NK-92 treated with Interleukin-12 subunit alpha and Interleukin-12 subunit beta, amount 100 ng/mL, for 24 hours (cell line): ENCODE data around the gene ZMYND10.
A peak's percentile ranks its signal among the peaks of the same experiment; 100 is the strongest.

Experiments used
- DNase-seq: peaks from one replicate; lab custom pipeline; 2025; lab: John Stamatoyannopoulos, UW

ZMYND10 gene

DNA sequence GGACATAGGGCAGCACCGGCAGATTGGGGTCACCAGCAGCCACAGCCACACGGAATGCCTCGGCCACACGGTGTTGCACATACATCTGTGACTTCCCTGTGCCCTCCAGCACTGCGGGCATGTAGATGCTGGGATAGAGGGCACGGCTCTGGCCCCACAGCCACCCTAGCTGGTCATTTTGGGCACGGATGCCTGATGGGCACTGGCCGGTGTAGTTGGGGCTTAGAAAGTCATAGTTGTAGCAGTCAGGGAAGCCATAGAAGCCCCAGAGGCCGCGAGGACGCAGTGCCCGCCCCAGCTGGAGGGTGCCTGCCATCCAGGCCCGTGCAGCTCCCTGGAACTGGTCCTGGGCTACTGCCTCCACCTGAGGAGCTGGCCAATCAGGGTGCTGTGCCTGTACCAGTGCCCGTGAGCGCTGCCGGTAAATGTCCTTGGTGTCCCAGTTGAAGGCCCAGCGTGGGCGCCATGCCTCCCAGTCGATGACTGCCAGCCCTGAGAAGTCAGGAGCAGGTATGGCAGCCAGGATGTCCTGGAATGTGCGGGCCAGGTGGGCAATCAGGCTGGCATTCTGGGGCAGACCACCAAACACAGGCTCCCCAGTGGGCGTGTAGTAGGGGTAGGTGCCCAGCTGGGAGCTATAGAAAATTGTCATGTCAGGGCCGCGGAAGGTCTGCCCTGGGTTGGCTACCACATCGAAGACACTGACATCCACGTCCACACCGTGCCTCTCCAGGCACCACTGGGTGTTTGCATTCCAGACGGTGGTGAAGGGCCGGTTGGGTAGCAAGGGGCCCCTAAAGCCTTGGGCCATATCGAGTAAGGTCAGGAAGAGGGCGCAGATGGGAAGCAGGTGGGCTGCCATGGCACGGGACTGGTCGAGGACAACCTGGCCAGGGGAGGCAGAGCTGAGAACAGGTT is 43.2 kb downstream of the ZMYND10 start:
- DNase-seq = no peak

DNA sequence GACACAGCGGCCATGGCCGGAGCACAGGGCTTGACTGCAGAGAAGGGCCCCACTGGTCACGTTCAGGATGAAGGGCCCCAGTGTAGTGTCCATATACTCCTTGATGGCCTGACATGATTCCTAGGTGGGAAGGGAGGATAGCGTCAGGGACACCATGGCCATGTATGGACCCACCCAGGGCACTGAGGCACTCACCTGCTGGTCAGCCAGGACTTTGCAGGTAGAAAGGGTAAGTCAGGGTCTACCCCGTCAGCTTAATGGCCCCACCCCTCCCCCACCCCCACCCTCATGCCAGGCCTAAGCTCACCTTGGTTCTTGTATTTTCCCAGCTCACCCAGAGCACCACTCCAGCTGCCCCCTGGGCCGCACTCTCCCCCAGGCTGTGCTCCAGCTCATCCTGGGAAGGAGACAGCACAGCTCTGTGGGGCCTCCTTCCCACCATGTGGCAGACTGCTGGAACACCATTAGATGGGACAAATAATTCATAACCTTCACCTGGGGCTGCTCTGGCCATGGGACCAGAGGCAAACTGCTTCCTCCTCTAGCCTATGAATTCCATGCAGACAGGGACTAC is 44.8 kb downstream of the ZMYND10 start:
- DNase-seq = no peak

GRCh38 chr3:50299929-50300680 is 45.4 kb downstream of the ZMYND10 start:
- DNase-seq = no peak

DNA sequence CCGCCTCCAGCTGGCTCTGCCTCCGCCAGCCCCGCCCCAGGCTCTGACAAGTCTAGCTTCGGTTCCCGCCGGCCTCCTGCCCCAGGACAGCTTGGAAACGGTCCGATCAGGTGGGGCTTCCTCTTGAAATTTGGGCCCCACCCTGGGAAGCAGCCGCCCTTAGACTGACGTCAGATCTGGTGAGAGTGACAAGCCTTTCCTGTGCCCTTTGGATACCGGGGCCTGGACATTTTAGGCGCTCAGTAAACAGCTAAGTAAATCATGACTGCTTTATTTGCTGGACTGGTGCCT is 45.9 kb downstream of the ZMYND10 start:
- DNase-seq = no peak

DNA sequence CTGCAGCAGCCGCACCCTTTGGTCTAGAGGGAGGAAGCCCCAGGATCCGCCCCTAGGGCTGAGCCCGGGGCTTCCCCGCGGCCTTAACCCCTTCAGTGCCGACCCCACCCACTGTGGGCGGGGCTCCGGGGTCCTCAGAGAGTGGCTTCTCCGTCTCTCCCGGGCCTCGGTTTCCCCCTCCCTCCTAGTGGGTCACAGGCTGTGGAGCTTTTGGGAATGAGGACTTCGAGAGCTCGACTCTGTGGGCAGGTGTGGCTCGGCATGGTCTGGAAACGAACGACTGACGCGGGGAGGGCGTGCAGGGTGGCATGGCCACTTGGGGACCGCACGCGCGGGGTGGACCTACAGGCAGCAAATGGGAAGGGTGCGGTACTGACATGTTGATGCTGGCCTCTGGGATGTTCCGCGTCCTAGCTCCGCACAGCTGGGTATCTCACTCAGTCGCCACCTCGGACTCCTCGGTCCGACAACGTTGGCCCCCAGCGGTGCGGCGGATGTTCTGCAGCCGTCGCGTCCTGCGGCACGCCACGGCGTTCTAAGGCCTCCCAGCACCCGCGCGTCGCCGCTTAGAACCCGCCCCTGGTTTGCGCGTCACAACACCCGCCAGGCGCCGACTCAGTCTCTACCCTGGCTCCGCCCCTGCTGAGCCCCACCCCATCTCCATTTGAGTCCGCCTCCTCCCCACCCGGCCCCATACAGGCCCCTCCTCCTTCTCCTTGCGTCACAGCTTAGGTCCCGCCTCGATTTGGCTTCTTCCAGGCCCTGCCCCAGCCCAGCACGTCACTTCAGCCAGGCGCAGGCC is 46.5 kb downstream of the ZMYND10 start, which contains the start of the genes HYAL3 and NAA80:
HYAL3 (minus strand) TSS at position 570 of the 802 bp plus-strand sequence. CDS start 3,803 bp downstream, outside the sequence.
NAA80 (minus strand) TSS at position 570 of the 802 bp plus-strand sequence. CDS start 1,942 bp downstream, outside the sequence.
- peak; percentile 96 for DNase-seq

- no peak for DNase-seq
Observed at GRCh38 chr3:50297896-50298725, 47.4 kb downstream of the ZMYND10 start.

GRCh38 chr3:50297384-50297775 is 48.2 kb downstream of the ZMYND10 start:
- DNase-seq = no peak

- DNase-seq = no peak
Observed at GRCh38 chr3:50296721-50297383, 48.7 kb downstream of the ZMYND10 start.

DNA sequence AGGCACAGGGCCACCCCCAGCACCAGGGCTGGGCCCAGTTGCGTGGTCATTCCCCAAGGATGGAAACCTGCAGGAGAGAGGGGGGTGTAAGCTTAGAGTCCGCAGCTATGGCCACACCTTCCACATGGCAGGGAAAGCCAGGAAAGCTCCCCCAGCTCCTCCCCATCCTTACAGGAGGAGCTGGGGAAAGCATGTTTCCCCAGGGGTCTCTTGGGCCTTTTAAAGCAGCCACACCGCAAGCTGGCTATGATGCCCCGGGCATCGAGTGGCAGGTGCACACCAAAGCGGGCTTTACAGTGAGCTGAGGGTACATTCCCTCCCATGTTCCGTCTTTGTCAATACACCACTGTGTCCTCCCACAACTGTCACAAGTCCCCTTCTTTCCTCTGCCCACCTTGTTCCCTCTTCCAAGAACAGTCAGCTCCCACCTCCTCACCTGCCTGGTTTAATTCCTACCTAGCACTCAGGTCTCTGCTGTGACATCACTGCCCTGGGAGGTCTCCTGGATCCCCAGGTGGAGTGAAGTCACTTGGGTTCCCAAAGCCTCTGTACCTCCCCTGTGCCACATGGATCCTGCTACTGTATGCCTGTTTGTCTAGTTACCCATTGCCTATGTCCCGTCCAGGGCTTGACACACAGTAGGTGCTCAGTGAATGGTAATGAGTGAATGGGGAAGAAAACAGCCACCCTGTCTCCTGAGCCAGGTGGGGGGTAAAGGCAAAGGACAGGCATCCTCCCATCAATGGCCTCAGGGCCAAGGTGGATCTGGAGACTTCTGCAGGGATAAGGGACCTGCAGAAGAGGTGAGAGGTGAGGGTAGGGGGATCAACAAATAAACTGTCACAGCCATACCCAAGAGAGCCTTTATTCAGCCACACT is 49.7 kb downstream of the ZMYND10 start:
- DNase-seq = no peak

DNA sequence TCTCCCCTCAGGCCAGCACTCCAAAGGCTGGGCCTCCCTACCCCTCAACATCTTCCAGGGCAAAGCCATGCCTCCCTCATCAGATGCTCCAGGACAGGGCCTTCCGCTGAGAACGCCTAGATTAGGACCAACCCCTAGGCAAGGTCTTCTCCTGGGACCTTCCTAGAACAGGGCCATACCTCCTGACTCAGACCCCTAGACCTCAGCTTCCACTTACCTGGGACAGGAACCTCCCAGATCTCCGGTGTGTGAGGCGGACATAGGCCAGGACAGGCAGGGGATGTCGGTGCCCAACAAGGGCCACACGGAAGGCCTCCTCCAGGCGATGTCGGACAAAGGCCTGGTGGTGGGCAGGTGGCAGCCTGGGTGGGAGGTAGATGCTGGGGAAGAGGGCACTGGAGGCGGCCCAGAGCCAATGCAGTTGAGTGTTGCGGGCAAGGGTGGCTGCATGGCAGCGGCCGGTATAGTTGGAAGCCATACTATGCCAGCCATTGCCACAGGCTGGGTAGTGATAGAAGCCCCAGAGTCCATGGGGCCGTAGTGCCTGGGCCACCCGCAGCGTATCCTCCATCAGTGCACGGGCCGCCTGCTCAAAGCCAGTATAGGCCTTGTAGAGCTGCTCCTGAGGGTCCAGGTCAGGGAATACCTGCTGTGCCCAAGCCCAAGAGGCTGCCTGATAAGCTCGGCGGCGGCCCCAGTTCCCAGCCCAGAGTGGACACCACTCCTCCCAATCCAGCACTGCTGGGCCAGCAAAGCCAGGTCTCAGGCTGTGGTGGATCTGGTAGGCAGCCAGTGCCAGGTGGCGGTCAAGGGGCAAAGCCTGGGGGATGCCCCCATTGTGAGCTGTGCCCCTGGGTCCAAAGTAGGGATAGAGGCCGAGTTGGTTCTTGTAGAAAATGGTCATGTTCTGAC is 50.8 kb downstream of the ZMYND10 start:
- no peak for DNase-seq

DNA sequence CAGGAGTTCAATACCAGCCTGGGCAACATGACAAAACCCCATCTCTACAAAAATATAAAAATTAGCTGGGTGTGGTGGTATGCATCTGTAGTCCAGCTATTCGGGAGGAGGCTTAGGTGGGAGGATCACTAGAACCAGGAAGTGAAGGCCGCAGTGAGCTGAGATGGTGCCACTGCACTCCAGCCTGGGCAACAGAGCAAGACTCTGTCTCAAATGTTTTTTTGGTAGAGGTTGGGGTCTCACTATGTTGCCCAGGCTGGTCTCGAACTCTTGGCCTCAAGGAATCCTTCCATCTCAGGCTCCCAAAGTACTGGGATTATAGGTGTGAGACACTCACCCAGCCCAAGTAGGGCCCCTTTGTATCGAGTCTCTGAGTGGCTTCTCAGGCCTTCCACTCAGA is 51.4 kb downstream of the ZMYND10 start:
- DNase-seq = no peak

GRCh38 chr3:50293079-50293801 is 52.3 kb downstream of the ZMYND10 start:
- DNase-seq = no peak

DNA sequence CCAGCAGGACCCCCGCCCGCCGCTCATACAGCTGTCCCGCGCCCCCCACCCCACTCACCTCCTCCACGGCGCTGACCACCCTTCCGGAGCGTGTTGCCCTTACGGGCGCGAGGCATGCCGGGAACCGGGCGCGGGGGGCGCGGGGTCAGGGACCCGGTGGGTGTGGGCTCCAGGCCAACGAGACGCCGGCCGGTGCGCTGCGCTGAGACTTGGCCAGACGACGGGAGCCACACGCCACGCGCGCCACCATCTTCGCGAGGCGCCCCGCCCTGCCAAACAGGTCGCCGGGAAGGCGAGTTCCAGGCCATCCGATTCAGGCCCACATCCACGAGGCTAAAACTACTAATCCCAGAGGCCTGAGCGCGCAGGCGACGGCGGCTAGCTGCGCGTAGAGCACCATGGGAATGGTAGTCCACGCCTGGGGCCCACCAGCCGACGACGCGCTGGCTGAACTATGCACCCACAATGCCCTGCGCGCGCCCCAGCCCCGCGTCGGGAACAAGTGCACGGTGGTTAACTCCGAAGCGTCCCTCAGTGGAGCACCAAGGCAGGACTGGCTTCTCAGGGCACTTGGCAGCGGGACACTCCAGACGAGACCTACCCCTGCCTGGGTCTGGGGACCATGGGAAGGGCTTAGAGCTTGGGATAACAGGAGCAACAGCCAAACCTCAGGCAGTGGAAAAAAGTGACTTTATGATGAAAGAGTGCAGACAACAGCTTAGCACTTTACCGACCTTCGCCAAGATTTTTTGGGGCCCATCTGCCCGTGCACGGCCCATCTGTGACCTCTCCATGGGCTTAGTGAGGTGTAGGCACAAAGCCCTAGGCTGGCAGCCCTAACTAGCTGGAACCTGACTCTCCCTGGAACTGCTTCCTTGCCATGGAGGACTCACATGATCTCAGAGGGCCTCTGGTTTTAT is 53.1 kb downstream of the ZMYND10 start, which contains the start of gene IFRD2:
IFRD2 (minus strand) TSS at position 271 of the 920 bp plus-strand sequence; CDS start at position 116, 155 bp downstream.
- DNase-seq = peak; percentile 90
